Stimulated activated CD8-positive, alpha-beta memory T cell treated with anti-CD3 and anti-CD28 coated beads, Interleukin-7, amount 100 ng/mL, for 1 hour (primary cell): ENCODE results near the gene ADNP.
"Not testable (repeated sequence)": the region's sequence is repeated elsewhere in the genome, so short reads cannot be mapped to it uniquely, and the experiment has no call there.

Source experiments
- DNase-seq, 2 donors: peaks; one replicate each; pipeline ENCODE4 v3.0.0-alpha.2; 2020; ENCODE audit warnings: low read depth in 2 of 2

ADNP gene

GRCh38 chr20:50931306-50932015, at the start of gene ADNP:
Gene ADNP, minus strand, starts transcription at chr20:50931437. Its CDS starts 27,441 bp downstream, at chr20:50903996.
- peak; percentile 68 to 78 for DNase-seq

- DNase-seq: no peak
Observed at GRCh38 chr20:50980071-50980681, 48.9 kb upstream of the ADNP start.

GRCh38 chr20:50978533-50978932, 47.3 kb upstream of the ADNP start:
- DNase-seq: not testable (repeated sequence)

GRCh38 chr20:50977066-50978021, 46.1 kb upstream of the ADNP start:
- DNase-seq: no peak

GRCh38 chr20:50975701-50976330, 44.6 kb upstream of the ADNP start:
- DNase-seq: no peak

- DNase-seq: no peak
Observed at GRCh38 chr20:50969912-50970311, 38.7 kb upstream of the ADNP start.

GRCh38 chr20:50969435-50969834, 38.2 kb upstream of the ADNP start:
- DNase-seq: no peak

- no peak for DNase-seq
Observed at GRCh38 chr20:50968289-50968688, 37.1 kb upstream of the ADNP start.

DNA sequence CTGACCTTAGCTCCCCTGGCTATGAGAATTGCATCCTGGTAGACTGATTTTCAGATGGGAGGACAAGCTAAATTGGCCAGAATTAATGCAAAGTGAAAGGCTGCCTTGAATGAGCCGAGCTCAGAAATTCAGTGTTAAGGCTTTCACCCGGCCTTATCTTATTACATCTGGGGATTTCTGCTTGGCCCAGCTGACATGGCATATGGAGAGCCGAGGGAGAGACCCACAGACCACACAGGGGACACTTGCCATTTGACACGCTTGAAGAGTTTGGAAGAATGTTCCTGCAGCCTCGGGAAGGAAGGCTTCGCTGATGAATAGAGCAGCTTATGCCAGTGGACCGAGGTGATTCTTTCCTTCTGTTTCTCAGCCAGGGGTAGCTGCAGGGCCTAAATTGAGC, 36.3 kb upstream of the ADNP start:
- DNase-seq: no peak

DNA sequence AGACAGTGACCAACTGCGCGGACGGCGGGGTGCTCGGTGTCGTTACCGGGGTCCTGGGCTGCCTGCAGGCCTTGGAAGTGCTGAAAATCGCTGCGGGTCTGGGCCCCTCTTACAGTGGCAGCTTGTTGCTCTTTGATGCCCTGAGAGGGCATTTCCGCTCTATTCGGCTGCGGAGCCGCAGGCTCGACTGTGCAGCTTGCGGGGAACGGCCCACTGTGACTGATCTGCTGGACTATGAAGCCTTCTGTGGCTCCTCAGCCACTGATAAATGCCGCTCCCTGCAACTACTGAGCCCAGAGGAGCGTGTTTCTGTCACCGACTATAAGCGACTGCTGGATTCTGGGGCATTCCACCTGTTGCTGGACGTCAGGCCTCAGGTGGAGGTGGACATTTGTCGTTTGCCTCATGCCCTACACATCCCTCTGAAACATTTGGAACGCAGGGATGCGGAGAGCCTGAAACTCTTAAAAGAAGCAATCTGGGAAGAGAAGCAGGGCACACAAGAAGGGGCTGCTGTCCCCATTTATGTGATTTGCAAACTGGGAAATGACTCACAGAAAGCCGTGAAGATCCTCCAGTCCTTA, 28.4 kb upstream of the ADNP start:
- DNase-seq: no peak

GRCh38 chr20:50958615-50959542, 27.6 kb upstream of the ADNP start, which contains the start of gene MOCS3:
Gene MOCS3, plus strand, starts transcription at chr20:50958818. Its CDS starts 25 bp downstream, at chr20:50958843.
- peak; percentile 53 to 59 for DNase-seq

DNA sequence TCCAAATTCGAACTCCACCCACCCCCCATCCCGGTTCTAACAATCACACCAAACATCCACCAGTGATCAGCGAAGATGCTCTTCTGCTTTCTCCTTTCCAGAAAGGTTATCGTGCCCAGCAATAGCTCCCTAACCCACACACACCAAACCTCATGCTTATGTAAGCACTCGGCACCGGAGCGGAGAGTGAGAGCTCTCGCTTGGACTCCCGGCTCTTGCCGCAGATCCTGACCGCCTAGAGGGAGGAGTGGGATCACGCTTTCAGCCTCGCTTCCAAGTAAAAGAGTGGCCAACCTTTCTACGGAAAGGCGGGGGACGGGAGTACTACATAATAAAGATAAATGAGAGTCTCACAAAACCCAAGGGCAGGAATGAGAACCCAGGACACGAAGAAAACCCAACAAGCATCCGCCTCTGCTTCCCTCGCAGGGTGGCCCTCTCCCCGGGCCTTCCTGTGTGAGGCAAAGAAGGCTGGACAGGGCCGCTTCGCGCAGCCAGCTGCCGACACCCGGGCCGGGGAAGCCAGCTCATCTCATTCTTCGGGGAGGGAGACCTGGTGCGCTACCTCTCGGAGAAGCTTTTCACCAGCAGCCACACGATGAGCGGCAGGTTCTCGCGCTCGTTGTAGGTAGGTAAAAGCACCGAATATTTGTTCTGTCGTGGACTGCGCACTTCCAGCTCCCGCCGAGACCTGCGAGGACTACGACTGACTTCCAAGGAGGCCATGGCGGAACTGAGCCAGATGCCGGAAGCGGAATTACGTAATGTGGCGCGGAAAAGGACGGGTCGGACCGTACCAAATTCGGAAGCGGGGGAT, 26.8 kb upstream of the ADNP start, which contains the start of gene DPM1:
DPM1 (minus strand) TSS at position 735 of the 817 bp plus-strand sequence; CDS start at position 726, 9 bp downstream.
- peak; percentile 78 to 83 for DNase-seq

GRCh38 chr20:50957276-50957675, 26.0 kb upstream of the ADNP start:
- no peak for DNase-seq

GRCh38 chr20:50953821-50954220, 22.6 kb upstream of the ADNP start:
- DNase-seq: no peak

GRCh38 chr20:50953196-50953595, 22.0 kb upstream of the ADNP start:
- DNase-seq: no peak

GRCh38 chr20:50948132-50948785, 17.0 kb upstream of the ADNP start:
- no peak for DNase-seq

DNA sequence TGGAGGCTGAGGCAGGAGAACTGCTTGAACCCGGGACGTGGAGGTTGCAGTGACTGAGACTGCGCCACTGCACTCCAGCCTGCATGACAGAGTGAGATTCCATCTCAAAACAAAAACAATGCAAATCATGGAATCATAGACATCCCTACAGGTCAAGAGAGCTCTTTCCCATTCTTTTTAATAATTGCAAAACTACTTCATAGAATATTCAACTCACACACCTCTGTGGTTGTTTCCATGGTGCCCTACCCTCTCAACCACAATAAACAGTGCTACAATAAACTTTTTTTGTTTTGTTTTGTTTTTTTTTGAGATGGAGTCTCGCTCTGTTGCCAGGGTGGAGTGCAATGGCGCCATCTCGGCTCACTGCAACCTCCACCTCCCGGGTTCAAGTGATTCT, 11.8 kb upstream of the ADNP start:
- no peak for DNase-seq

DNA sequence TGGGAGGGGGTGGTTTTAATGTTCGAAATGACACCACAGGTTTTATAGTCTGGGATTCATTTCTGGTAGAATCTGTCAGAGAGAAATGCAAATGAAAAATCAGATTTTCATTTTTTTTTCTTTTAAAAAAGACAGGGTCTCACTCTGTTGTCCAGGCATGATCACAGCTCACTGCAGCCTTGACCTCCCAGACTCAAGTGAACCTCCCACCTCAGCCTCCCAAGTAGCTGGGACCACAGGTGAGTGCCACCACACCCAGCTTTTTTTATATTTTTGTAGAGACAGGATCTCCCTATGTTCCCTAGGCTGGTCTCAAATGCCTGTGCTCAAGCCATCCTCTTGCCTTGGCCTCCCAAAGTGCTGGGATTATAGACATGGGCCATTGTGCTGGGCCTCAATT, 2.4 kb upstream of the ADNP start:
- DNase-seq: no peak
